GM18858 (cell line): Measurements from ENCODE around the gene GALNS.
"Not testable (repeated sequence)": the region's sequence is repeated elsewhere in the genome, so short reads cannot be mapped to it uniquely, and the experiment has no call there.

ENCODE experiments used
- ATAC-seq: cut with Tn5 transposase; IDR thresholded peaks from one replicate; pipeline ENCODE4 v1.9.1; 2021; ENCODE audit not compliant: unreplicated experiment

Gene GALNS

DNA sequence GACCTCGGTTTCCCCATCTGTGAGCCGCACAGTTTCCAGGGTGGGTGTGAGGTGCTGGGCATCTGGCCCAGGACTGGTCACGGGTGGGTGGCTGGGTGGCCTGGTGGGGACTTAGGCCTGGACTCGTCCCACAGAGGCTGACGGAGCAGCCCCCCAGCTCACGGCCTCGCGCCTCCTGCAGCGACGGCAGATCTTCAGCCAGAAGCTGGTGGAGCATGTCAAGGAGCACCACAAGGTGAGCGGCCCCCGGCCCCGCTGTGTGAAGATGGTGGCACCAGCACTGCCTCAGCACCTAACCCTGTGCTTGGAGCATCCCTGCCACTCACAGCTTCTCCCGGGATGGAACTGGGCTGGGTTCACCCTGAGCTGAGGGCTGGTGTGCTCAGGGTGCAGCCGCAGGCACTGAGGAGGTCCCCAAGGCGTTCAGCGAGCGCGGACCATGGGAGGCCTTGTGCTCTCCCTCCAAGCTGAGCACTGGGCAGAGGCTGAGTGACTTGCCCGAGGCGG is 50.8 kb downstream of the GALNS start:
- ATAC-seq = no peak

DNA sequence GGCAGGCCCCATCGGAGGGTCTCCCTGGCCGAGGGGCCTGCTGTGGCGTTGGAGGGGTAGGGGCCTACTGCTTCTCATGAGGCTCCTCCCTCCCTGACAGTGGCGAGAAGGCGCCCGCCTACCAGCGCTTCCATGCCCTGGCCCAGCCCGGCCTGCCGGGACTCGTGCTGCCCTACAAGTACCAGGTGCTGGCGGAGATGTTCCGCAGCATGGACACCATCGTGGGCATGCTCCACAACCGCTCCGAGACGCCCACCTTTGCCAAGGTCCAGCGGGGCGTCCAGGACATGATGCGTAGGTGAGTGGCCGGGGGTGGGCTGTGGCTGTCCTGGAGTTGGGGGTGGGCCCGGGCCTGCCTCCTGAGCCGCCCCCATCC is 51.4 kb downstream of the GALNS start:
- ATAC-seq = no peak

GRCh38 chr16:88804552-88805339 is 52.0 kb downstream of the GALNS start:
- no peak for ATAC-seq

DNA sequence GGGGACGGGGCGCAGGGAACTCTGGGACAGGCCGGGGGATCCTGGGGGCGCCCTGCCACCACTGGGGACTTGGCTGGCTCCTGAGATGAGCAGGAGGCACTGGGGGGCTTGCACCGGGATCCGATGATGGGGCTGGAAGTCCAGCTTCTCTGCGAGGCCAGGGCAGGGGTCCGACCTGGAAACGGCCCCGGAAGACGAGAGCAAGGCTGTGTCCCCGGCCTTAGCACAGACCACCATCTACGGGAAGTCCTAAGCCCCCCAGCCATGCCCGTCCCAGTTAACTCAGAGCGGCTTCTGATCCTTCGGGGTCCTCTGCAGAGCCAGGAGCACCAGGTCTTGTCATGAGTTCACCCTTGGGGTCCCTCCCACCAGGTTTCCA is 52.6 kb downstream of the GALNS start:
- ATAC-seq = no peak

DNA sequence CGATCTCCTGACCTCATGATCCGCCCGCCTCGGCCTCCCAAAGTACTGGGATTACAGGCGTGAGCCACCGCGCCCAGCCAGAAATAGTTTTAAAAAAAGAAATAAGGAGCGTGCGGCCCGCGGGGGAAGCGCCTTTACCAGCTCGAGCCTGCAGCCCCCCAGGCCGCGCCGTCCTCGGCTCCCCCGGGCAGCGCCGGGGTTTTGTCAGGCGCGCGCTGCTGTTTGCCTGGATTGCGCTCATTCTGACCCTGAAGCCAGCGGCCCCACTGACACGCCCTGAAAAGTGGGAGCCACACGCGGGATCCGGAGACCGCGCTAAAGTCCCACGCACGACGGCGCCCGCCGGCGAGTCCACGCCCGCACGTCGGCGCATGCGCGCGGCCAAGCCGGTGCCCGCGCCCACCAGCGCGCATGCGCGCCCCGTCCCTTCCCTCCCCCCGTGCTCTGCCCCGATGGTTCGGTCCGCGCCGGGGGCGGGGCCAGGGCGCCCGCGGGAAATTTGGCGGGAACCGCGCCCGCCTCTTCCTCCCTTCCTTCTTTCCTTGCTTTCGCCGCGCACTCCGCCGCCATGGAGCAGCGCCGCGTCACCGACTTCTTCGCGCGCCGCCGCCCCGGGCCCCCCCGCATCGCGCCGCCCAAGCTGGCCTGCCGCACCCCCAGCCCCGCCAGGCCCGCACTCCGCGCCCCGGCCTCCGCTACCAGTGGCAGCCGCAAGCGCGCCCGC is 53.3 kb downstream of the GALNS start, which contains the start of gene CDT1:
Gene CDT1, plus strand, starts transcription at position 526 of the 724 bp plus-strand sequence. Its CDS starts 43 bp downstream, at position 569.
- no peak for ATAC-seq

- no peak for ATAC-seq
These were observed 56.5 kb downstream of the GALNS start for GRCh38 chr16:88800277-88800592.

GRCh38 chr16:88799569-88800276 is 57.0 kb downstream of the GALNS start:
- ATAC-seq = no peak

DNA sequence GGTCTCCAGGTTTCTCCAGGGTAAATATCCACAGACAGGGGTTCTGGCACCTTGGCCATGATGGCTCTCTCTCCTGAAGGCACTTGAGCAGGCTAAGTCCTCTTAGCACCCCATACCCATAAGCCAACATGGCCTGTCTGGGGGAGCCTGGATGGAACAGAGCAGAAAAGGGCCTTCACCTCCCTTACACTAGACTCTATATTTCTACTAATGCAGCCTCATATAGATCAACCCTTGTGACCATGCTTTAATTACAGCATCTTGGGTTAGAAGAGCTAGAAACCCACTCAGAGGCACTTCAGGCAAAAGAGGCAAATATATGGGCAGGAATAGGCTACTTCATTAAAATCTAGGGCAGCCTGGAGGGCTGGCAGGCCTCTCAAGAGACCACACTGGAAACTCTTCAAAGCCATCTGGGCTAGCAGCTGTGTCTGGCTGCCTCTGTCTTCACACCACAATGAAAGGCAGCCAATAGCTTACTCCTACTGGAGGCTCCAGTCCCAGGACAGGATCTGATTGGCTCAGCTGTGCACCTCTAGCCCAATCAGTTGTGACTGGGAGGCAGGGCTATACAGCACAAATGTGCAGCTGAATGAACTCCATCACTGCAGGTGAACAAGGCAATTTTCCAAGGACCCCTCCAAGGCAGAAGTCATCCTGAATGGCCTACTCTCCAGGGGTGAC is 57.8 kb downstream of the GALNS start:
- no peak for ATAC-seq

GRCh38 chr16:88798073-88798472 is 58.7 kb downstream of the GALNS start:
- ATAC-seq = no peak

DNA sequence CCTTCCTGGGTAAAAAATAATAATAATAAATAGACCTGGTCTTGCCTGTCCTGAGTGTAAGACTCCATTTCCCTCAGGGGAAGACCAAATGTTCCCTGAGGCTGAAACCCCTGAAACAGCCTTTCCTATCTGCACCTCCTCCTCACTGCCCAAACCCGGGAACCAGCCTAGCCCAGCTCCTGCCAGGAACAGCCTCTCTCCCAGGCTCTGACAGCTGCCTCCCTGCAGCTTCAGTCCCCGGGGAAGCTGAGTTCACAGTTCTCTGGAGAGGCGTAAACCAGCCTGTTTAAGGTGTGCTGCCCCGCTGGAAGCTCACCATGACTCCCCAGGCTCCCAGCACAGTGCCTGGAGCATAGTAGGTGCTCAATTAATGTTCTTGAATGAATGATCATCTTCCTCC is 60.5 kb downstream of the GALNS start:
- no peak for ATAC-seq

GRCh38 chr16:88793251-88793954 is 63.3 kb downstream of the GALNS start:
- ATAC-seq = no peak

DNA sequence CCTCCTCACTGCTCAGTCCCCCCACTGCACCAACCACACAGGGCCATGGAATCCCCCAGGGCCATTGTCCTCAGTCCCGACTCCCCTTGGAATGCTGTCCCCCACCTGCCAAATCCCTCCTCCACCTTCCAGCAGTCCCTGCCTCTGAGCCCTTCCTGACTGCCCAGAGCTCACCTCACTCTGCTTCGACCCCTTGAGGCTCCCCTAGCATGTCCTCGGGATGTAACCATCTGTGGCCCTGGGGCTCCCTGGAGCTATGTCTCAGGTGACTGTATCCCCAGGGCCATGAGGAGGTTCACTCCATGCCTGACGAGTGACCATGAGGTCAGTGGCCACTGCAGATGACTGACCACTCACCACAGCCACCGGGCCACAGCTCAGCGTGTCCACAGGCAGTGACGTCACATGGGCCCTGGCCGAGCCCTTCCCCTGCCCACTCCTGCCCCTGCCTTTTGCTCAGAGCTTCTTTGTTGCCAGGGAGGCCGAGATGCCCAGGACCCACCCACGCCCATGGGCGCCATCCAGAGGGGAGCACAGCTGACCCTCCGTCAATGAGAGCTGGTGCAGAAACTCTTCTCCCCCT is 64.0 kb downstream of the GALNS start:
- no peak for ATAC-seq

- no peak for ATAC-seq
These were observed 64.6 kb downstream of the GALNS start for GRCh38 chr16:88792078-88792550.

GRCh38 chr16:88790312-88791211 is 66.2 kb downstream of the GALNS start:
- no peak for ATAC-seq

DNA sequence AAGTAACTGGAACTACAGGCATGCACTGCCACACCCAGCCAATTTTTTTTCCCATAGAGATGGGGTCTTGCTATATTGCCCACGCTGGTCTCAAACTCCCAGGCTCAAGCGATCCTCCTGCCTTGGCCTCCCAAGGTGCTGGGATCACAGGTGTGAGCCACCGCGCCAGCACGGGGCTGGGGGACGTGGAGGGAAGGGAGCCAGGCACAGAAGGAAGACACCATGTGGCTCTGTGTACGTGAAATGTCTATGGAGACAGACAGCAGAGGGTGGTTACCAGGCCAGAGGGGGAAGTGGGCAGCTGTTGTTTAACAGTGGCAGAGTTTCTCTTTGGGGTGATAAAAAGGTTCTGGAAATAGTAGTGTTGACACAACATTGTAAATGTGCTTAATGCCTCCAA is 67.2 kb downstream of the GALNS start:
- ATAC-seq = no peak

GRCh38 chr16:88788749-88789148 is 68.0 kb downstream of the GALNS start:
- ATAC-seq = not testable (repeated sequence)

DNA sequence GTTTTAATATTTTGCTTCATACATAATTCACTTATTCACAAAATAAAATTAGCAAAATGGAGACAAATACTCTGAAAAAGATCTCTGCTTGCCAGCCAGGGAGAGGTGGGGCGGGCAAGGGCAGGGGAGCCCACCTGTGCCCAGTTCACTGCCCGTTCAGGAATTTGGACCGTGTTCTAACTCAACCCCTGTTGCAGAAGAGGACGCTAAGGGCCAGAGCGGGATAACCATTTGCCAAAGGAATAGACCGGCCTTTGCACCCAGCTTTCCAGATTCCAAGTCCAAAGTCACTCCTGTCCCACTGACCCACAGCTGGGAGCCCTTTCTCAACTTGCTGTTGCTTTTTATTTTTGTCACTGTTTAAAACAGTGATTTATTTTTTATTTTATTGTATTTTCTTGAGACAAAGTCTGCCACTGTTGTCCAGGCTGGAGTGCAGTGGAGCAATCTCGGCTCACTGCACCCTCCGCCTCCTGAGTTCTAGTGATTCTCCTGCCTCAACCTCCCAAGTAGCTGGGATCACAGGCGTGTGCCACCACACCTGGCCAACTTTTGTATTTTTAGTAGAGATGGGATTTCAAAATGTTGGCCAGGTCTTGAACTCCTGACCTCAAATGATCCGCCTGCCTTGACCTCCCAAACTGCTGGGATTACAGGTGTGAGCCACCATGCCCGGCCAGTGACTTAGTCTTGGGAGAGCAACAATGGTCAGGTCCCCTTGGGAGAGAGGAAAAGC is 69.0 kb downstream of the GALNS start:
- ATAC-seq = no peak
